GM23338 (cell line): ENCODE results near the gene KPNA5. TPM values are rescaled to one million over a fixed set of nuclear protein-coding genes. Genes with fewer than 3 reads are reported as not detected.

Experiments
- ATAC-seq: fragments of 200-7000 bp; cut with Tn5 transposase; 3 replicates; pipeline ENCODE4 v1.9.1; 2020
- DNase-seq: peaks from one replicate; pipeline ENCODE4 v3.0.0-alpha.2; 2015; ENCODE audit warnings: low spot score
- H2AFZ ChIP-seq: fragments of 200-600 bp; sonication (generic); 2 replicates; pipeline ENCODE4 v1.8.0; 2016; ENCODE audit warnings: antibody characterized with exemption, mild to moderate bottlenecking, moderate library complexity
- H3F3A ChIP-seq: fragments of 200-600 bp; sonication (generic); replicated peaks from 2 replicates; pipeline ENCODE4 v1.8.0; 2017; ENCODE audit warnings: antibody characterized with exemption, mixed run types, low read depth
- H3K27ac ChIP-seq: fragments of 200-600 bp; sonication (generic); 2 replicates; pipeline ENCODE4 v1.6.1; 2016; ENCODE audit warnings: low read depth
- H3K27me3 ChIP-seq: fragments of 200-600 bp; sonication (generic); 2 replicates; pipeline ENCODE4 v1.8.0; 2016; ENCODE audit warnings: mild to moderate bottlenecking, mixed run types, moderate library complexity; ENCODE audit not compliant: insufficient read depth
- H3K36me3 ChIP-seq: fragments of 200-600 bp; sonication (generic); 2 replicates; pipeline ENCODE4 v1.8.0; 2016; ENCODE audit warnings: mild to moderate bottlenecking; ENCODE audit not compliant: insufficient read depth
- H3K4me1 ChIP-seq: fragments of 200-600 bp; sonication (generic); 2 replicates; pipeline ENCODE4 v1.8.0; 2016; ENCODE audit warnings: mild to moderate bottlenecking, moderate library complexity; ENCODE audit not compliant: insufficient read depth
- H3K4me2 ChIP-seq: fragments of 200-600 bp; sonication (generic); 2 replicates; pipeline ENCODE4 v1.7.1; 2017; ENCODE audit warnings: mixed run types
- H3K4me3 ChIP-seq: fragments of 200-600 bp; sonication (generic); 2 replicates; pipeline ENCODE4 v1.6.1; 2016; ENCODE audit warnings: mixed run types
- H3K79me2 ChIP-seq: fragments of 200-600 bp; sonication (generic); replicated peaks from 2 replicates; pipeline ENCODE4 v1.8.0; 2017; ENCODE audit warnings: mild to moderate bottlenecking; ENCODE audit not compliant: insufficient read depth
- H3K9me2 ChIP-seq: fragments of 200-600 bp; sonication (generic); 2 replicates; pipeline ENCODE4 v1.8.0; 2017; ENCODE audit not compliant: insufficient read depth
- H4K20me1 ChIP-seq: fragments of 200-600 bp; sonication (generic); replicated peaks from 2 replicates; pipeline ENCODE4 v1.8.0; 2017; ENCODE audit warnings: mild to moderate bottlenecking; ENCODE audit not compliant: insufficient read depth
- H3K27ac Mint-ChIP-seq: 2 replicates; pipeline ENCODE4 v1.8.0; 2020; ENCODE audit warnings: inconsistent platforms, mild to moderate bottlenecking, moderate library complexity, mixed read lengths
- H3K27me3 Mint-ChIP-seq: 3 replicates; pipeline ENCODE4 v1.8.0; 2022; ENCODE audit warnings: low read depth, mild to moderate bottlenecking, moderate library complexity, mixed read lengths, inconsistent platforms; ENCODE audit not compliant: insufficient read depth, poor library complexity
- H3K36me3 Mint-ChIP-seq: 3 replicates; pipeline ENCODE4 v1.8.0; 2021; ENCODE audit warnings: low read depth, mild to moderate bottlenecking, inconsistent platforms, moderate library complexity, mixed read lengths
- H3K4me1 Mint-ChIP-seq: 3 replicates; pipeline ENCODE4 v1.8.0; 2020; ENCODE audit warnings: mild to moderate bottlenecking, inconsistent platforms, mixed read lengths
- H3K4me3 Mint-ChIP-seq: 3 replicates; pipeline ENCODE4 v1.8.0; 2021; ENCODE audit warnings: moderate library complexity, mild to moderate bottlenecking, inconsistent platforms, mixed read lengths
- H3K9me3 Mint-ChIP-seq: 3 replicates; pipeline ENCODE4 v1.8.0; 2020; ENCODE audit warnings: moderate library complexity, mild to moderate bottlenecking, inconsistent platforms, mixed read lengths
- CREB1 ChIP-seq: fragments of 250-450 bp; sonication (Bioruptor Pico); IDR thresholded peaks from 2 replicates; pipeline ENCODE4 v1.5.0; 2020; ENCODE audit warnings: low read depth, mild to moderate bottlenecking, moderate library complexity
- ETS1 ChIP-seq: IDR thresholded peaks from 2 replicates; pipeline ENCODE4 v1.6.1; 2016; ENCODE audit warnings: antibody characterized with exemption
- EZH2phosphoT487 ChIP-seq: fragments of 200-600 bp; sonication (generic); IDR thresholded peaks from one replicate; pipeline ENCODE4 v1.8.1; 2018; ENCODE audit warnings: antibody characterized with exemption; ENCODE audit not compliant: unreplicated experiment
- NANOG ChIP-seq: IDR thresholded peaks from 2 replicates; pipeline ENCODE4 v1.6.1; 2016; ENCODE audit warnings: antibody characterized with exemption, borderline replicate concordance
- POLR2AphosphoS5 ChIP-seq: IDR thresholded peaks from 2 replicates; pipeline ENCODE4 v1.6.1; 2016; ENCODE audit warnings: antibody characterized with exemption, low read depth
- STAT1 ChIP-seq: IDR thresholded peaks from one replicate; pipeline ENCODE4 v1.6.1; 2016; ENCODE audit warnings: antibody characterized with exemption; ENCODE audit not compliant: unreplicated experiment
- ZNF114 ChIP-seq: fragments of 250-450 bp; sonication (Bioruptor Pico); IDR thresholded peaks from 2 replicates; pipeline ENCODE4 v1.5.0; 2020; ENCODE audit warnings: mild to moderate bottlenecking, moderate library complexity
- ZNF331 ChIP-seq: fragments of 250-450 bp; sonication (Bioruptor Pico); IDR thresholded peaks from 2 replicates; pipeline ENCODE4 v1.5.0; 2020; ENCODE audit warnings: low read depth, mild to moderate bottlenecking, moderate library complexity
- ZNF462 ChIP-seq: fragments of 250-450 bp; sonication (Bioruptor Pico); IDR thresholded peaks from 2 replicates; pipeline ENCODE4 v1.5.0; 2020; ENCODE audit warnings: mild to moderate bottlenecking, moderate library complexity
- polyA plus RNA-seq: library from polyadenylated mRNA; unstranded; fragments of >200 nt; fragmentation: Nextera tagmentation; extraction: Ambion mirVana; gene quantifications from 2 replicates; pipeline ENCODE4 v1.2.1, GENCODE V29; 2016
- total RNA-seq: library from RNA; depleted of rRNA; stranded (reverse); fragments of >200 nt; shearing (Covaris generic); gene quantifications from 2 replicates; pipeline ENCODE4 v1.2.3, GENCODE V29; 2014

Gene KPNA5
- total and polyA plus RNA-seq, 2 experiments from 2014 or later: 6.9 to 16.3 TPM

- H3K27ac Mint-ChIP-seq: peak overlapping the region; percentile 91
Measured at GRCh38 chr6:116682334-116682712, 1.3 kb downstream of the KPNA5 start.

More at GRCh38 chr6:116682334-116682712, 1.3 kb downstream of the KPNA5 start:
- H3K36me3 Mint-ChIP-seq: peaks cover 19% of the 10 kb centered on the region
- Histone ChIP-seq H4K20me1 (peaks cover 9% of the 10 kb centered on the region; the same call in 1 of the 2 replicates), H3K27ac (0 out of 2 replicates have a peak overlapping the region, but pooled peaks have one; percentile 99), H3F3A (peaks cover 10% of the 10 kb centered on the region; the same call in 1 of the 2 replicates), H3K36me3 (peaks cover 3% of the 10 kb centered on the region; the same call in 1 of the 2 replicates), H3K79me2 (peaks cover 54% of the 10 kb centered on the region), H3K4me1 (peaks cover 7% of the 10 kb centered on the region), H3K4me2 (peak overlapping the region; percentile 87), H3K27me3 (no peaks in the 10 kb centered on the region), H3K4me3 (peak overlapping the region; percentile 99), H2AFZ (no peak overlapping the region), H3K9me2 (peaks cover 3% of the 10 kb centered on the region; the same call in 1 of the 2 replicates)
- H3K27me3 Mint-ChIP-seq: peaks cover 8% of the 10 kb centered on the region
- DNase-seq (no peak), ATAC-seq (no peak)
- TF ChIP-seq ETS1: no peak
- no peak for TF ChIP-seq ZNF462 (CRISPR knock-in tag)
- TF ChIP-seq POLR2AphosphoS5: no peak
- no peak for TF ChIP-seq NANOG
- TF ChIP-seq EZH2phosphoT487: no peak
- TF ChIP-seq ZNF331 (CRISPR knock-in tag): no peak
- no peak for TF ChIP-seq STAT1
- no peak for TF ChIP-seq ZNF114 (CRISPR knock-in tag)
- no peak for TF ChIP-seq CREB1 (CRISPR knock-in tag)
- H3K4me3 Mint-ChIP-seq: peak overlapping the region; percentile 98
- peaks cover 18% of the 10 kb centered on the region for H3K4me1 Mint-ChIP-seq
- no peaks in the 10 kb centered on the region for H3K9me3 Mint-ChIP-seq
